Measurements from ENCODE around the gene APOL2.
"Not testable (repeated sequence)": the region's sequence is repeated elsewhere in the genome, so short reads cannot be mapped to it uniquely, and the experiment has no call there.

Gene APOL2, protein sequence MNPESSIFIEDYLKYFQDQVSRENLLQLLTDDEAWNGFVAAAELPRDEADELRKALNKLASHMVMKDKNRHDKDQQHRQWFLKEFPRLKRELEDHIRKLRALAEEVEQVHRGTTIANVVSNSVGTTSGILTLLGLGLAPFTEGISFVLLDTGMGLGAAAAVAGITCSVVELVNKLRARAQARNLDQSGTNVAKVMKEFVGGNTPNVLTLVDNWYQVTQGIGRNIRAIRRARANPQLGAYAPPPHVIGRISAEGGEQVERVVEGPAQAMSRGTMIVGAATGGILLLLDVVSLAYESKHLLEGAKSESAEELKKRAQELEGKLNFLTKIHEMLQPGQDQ

DNA sequence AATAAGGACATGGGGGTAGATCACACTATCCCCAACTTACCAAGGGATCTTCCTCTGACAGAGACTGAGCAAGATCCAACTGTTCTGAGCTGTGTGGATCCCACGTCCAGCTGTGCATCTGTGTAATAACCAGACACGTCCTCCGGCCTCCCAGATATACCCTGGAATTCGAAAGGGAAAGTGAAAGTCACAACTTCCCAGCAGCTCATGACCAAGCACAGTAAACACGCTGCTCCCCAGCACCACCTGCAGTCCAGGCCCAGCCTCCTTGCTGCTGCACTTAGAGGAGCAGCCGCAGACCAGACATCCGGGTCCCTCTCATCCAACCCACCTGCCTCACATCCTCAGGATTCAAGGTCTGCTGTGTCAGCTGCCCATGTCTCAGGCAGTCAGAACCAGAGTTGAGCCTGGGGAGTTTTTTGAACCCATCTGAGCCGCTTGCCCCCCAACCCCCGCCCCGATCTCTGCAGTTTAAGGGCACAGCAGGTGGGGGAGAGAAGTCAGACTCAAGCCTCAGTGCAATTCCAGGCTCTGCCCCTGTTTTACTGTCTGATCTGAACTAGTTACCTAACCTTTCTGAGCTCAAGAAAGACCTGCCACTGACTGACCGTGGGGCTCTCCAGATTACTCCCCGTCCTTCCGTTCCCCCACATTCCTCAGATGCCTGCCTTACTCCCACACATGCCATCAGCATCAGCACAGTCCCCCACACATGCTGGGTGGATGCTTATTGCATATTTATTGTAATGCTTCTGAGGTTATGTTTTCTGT, at the start of gene APOL2:
TSS of gene APOL2 (minus strand) at position 127 of the 771 bp plus-strand sequence. CDS start 6,365 bp downstream, outside the sequence.
- DNase-seq (ENCODE audit: low spot score) = peak; percentile 96

DNA sequence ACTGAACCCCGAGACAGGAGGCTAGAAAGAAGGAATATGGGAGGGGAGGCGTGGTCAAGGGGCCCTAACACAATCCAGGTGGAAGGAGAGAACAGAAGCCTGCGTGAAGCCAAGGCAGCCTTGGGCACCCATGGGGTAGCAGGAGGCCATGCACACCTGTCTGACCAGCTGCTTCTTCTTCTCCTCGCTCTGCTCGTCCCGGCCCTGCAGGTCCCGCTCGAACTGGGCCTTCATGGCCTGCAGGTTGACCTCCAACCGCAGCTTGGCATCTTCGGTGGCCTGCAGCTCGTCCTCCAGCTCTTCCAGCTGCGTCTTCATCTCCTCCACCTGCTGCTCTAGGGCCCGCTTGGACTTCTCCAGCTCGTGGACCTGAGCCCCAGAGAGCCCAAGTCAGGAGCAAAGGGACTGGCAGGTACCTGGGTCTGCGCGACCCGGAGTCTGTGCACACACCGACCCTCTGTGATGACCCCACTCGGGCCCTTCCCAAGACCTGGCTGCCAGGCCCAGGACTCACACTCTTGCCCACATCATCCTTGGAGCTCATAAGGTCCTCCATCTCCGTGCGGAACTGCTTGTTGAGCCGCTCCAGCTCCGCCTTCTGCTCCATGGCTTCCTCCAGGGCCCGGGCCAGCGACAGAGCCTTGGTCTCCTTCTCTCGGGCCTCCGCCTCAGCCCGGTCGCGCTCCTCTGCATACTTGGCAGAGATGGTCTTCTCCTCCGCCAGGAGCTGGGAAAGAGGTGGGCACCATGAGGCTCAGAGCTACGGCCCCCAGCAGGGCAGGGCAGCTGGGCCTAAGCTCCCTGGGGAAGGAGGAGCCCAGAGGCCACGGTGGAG, 49.5 kb upstream of the APOL2 start:
- DNase-seq (ENCODE audit: low spot score) = no peak

DNA sequence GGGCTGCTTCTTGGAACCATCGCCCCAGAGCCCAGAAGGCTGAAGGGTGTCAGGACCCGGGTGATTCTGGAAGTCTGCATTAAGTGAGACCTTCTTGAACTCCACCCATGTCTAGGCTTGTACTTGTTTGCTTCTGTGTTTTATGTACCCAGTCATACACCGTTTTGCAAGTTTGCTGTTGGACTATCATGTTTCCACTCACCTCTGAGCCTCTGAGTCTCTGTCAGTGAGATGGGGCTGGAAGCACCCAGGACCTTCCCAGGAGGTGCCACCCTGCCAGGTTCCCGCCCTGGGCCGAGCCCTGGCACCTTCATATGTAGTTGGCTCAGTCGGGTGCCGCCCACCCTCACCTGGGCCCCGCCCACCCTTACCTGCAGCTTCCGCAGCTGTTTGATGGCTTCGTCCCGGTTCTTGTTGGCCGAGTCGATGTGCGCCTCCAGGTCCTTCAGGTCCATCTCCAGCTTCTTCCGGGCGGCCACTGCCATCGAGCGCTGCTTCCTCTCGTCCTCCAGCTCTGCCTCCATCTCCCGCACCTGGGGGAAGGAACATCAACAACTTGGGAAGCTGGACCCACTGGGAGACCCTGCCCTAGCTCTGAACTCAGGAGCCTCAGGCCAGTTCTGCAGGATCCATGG, 48.7 kb upstream of the APOL2 start:
- no peak for DNase-seq (ENCODE audit: low spot score)

DNA sequence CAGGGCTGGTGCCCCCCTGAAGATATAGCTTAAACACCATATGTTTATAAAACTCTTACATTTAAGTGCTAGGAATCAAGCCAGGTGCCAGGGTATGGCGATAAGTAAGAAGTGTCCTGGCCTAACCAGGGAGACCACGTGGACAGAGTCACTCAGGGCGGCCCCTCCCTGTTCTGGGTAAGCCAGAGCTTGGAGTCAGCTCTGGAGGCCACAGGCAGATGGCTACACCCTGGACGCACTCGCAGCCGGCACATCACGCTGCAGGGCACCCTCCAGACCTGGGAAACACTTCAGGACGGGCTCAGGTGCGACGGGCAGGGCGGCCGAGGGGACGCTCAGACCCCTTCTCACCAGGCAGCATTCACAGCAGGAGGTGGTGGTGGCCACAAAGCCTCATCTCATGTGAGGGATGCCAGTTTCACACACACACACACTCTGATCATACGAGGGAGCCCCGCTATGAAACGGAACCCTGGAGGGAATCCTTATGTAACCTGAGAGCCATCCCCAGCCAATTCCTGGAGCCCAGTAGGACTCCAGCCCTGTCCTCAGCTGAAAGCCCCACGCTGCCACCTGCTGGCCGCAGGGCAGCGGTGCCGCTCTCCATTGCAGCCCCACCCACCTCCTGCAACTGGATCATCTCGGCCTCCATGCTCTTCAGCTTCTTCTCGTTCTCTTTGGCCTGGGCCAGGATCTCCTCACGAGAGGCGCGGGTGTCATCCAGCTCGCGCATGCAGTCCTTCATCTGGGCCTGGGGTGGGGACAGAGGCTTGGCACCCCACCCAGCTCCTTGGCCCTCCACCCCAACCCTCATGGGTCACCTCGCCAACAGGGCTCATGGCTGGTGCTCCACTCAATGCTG, 47.0 kb upstream of the APOL2 start:
- DNase-seq (ENCODE audit: low spot score) = peak; percentile 86

DNA sequence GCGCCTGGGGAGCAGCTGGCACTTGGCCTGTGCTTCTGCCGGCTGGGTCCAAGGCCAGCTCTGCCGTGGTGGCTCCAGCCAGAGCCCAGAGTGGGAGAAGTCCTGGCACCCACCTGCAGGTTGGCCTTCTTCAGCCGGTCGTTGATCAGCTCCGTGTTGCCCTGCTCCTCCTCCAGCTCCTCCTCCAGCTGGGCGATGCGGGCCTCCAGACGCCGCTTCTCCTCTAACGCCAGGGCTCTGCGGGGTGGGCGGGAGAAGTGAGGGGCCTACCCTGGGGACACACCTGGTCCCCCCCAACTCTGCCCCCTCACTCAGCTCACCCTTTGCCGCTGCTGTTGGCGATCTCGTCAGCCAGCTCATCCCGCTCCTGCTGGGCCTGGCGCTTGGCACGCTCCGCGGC, 46.2 kb upstream of the APOL2 start:
- DNase-seq (ENCODE audit: low spot score) = no peak

DNA sequence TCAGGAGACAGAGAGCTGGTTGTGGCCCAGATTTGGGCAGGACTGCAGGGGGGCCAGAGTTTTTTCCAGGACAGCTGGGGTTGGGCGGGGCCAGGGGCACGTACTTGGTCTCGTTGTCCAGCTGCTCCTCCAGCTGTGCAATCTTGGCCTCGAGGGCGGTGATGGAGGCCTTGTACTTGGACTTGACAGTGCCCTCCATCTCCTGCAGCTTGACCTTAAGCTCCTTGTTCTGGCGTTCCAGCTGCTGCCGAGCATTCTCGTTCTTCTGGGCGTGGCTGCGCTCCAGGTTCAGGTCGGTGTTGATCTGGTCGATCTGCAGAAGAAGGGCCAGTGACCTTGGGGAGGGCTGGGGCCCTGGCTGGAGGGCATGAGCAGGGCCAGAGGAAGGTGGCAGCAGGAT, 45.7 kb upstream of the APOL2 start:
- no peak for DNase-seq (ENCODE audit: low spot score)

DNA sequence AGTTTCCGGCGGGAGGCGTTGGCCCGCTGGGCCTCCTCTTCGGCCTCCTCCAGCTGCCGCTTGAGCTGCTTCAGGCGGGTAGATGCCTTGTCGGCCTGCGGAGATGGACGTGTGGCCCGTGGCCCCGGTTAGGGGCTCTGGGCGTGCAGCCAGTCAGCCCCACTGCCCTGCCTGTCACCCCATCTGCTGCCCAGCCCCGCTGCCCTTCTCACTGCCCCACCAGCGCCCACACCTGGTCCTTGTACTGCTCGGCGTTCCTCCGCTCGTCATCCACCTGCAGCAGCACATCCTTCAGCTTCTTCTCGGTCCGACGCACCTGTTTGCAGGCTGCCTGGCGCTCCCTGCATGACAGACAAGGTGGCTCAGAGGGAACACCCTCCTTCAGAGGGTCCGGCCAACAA, 44.8 kb upstream of the APOL2 start:
- DNase-seq (ENCODE audit: low spot score) = no peak

DNA sequence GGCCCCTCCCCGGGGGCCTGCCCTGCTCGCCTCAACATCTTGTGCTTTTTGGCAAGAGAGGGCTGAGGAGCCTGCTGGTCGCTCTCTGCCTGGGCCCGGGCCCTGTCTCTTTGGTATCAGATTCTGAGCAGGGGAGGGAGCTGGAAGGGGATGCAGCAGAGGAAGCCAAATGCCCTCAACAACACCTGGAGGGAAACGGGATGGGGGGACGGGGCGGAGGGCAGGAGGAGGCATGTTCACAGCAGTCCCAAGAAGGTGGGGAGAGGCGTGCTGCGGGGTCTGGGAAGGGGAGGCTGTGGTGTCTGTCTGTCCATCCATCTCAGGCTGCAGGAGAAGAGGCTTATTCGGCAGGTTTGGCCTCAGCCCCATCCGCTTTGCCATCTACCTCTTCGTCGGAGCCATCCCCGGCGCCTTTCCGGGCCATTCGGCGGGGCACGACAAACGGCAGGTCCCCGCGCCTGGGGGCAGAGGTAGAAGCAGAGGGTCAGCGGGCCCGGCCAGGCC, 43.1 kb upstream of the APOL2 start:
- no peak for DNase-seq (ENCODE audit: low spot score)

DNA sequence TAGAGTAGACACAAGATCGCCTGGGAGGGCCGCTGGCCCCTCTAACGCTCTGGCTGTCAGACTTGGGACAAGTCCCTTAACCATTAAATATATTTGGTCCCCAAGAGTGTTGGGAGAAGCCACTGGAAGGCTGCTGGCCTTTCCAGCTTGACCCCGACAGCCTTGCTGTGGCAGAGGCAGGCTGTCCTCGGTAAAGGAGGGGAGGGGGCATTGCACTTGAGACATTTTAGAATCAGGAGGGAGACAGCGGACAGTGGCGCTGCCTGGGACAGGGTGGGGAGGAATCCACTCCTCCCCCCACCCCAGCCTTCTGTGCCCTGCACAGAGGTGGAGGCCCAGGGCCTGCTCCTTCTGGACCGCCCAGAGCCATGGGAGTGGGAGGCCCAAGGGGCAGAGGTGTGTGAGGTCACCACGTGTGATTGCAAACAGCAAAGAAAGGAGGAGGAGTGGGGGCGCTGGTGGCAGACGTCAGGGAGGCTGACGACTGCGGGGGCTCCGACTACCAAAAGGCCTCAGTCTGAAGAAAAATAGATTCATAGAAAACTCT, 42.5 kb upstream of the APOL2 start:
- no peak for DNase-seq (ENCODE audit: low spot score)

DNA sequence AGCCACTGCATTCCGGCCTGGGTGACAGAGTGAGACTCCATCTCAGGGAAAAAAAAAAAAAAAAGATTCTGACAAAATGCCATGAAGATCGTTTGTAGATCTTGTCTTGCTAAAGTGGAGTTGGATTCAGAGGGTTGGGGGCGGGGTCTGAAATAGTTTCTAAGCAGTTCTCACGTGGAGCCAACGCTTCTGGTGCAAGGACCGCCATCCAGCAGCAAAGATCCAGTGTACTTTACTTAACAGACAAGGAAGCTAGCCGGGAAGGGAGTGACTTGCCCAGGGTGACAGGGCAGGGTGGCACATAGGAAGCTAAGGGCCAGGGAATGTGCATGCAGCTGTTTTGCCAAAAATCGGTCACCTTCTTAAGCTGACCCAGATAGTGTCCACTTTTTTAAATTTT, 41.1 kb upstream of the APOL2 start:
- no peak for DNase-seq (ENCODE audit: low spot score)

DNA sequence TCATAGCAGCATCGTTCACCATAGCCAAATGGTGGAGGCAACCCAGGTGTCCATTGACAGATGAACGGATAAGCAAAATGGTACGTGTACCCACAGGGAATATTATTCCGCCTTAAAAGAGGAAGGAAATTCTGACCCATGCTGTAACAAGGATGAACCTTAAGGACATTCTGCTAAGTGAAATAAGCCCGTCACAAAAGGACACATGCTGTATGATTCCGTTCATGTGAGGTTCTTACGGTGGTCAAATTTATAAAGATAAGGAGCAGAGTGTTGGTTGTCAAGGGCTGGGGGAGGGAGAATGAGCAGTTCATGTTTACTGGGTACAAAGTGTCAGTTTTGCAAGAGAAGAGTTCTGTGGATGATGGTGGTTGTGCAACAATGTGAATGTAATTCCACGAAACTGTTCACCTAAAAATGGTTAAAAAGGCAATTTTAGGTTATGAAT, 39.9 kb upstream of the APOL2 start:
- no peak for DNase-seq (ENCODE audit: low spot score)

DNA sequence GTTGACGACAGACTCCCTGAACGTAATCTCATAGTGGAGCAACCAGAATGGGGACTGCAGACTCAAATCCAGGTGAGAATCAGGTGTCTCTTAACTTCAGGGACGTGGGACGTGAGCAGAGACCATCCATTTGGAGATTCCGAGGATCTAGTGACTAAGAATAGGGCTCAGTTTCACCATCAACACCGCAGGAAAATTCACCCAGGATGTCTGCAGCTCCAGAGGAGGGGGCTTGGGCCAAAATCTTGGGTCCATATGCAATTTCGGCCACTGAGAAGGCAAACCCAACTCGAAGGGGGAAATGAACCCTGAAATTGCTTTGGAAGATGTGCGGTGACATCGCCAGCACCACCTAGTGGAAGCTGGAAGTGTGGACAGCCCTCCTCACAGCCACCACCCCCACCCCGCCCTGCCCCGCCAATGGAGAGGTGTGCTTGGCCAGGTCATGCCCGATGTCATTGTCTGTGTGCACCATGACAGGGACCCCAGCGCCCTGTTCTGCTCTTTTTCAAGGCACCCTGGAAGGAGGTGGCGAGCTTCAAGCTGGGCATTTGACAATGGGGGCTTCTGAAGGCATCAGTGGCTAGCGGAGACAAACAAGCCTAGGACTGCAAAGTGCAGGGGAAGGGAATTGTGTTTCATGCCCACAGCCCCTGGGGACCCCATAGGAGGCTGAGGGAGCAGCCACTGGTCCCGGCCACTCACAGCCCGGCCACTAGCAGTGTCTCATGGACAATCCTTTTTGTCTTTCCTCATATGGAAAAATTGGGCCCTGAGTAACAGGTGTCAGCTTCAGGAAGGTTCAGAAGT, 38.4 kb upstream of the APOL2 start:
- peak; percentile 50 for DNase-seq (ENCODE audit: low spot score)

DNA sequence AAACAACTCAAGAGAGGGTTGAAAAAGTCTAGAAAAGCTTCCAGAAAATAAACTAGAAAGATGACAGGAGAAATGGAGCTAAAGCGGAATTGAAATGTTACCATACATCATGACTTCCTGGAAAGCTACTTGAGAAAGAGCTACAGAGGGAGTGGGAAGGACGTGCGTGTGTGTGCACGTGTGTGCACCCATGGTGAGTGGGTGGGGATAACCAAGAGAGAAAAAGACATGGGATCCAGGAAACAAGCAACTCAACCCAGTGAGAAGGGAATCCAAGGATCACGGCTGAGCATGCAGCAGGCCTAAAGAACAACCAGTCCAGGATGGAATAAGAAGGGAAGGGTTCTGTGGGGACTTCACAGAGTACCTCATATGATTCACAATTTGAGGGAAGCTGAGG, 35.2 kb upstream of the APOL2 start:
- DNase-seq (ENCODE audit: low spot score) = no peak

DNA sequence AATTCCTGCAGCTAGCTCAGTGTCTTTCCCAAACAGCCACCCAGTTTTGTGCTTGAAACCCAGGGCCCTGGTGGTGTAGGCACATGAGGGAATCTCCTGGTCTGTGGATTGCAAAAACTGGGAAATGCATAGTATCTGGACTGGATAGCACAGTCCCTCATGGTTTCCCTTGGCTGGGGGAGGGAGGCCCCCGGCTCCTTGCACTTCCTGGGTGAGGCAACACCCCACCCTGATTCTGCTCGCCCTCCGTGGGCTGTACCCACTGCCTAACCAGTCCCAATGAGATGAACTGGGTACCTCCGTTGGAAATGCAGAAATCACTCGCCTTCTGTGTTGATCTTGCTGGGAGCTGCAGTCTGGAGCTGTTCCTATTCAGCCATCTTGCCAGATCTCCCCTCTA, 32.6 kb upstream of the APOL2 start:
- not testable (repeated sequence) for DNase-seq (ENCODE audit: low spot score)

DNA sequence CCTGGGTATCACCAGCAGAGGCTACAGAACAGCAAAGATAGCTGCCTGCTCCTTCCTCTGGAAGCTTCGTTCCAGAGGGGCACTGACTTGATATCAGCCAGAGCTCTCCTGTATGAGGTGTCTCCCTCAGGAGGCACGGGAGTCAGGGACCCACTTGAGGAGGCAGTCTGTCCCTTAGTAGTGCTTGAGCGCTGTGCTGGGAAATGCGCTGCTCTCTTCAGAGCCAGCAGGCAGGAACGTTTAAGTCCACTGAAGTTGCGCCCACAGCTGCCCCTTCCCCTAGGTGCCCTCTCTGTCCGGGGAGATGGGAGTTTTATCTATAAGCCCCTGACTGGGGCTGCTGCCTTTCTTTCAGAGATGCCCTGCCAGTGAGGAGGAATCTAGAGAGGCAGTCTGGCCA, 31.9 kb upstream of the APOL2 start:
- DNase-seq (ENCODE audit: low spot score) = not testable (repeated sequence)

DNA sequence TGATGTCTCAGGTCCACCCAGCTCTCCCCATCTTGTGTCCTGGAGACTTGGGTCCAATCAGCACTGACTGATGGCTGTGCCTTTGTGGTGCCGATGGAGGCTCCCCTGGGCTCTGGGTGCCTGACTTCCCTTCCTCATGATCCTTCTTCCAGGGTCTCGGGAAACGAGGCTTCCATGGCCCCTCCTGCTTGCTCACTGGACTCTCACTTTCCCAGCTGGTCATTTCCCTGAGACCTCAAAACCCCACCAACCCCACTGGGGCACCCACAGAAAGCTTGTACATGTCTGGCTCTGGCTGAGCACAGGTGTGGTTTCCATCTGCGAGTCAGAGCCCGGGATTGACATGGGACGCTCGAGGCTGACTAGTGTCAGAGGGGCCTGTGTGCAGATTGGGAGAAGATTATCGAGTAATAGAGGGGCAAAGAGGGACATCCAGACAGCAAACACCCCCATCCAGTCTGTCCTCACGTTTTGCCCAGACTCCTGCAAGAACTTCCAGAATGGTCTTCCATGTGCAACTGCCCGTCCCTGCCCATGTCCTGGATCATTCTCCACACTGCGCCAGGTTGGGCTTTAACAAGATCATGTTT, 28.7 kb upstream of the APOL2 start:
- DNase-seq (ENCODE audit: low spot score) = no peak

DNA sequence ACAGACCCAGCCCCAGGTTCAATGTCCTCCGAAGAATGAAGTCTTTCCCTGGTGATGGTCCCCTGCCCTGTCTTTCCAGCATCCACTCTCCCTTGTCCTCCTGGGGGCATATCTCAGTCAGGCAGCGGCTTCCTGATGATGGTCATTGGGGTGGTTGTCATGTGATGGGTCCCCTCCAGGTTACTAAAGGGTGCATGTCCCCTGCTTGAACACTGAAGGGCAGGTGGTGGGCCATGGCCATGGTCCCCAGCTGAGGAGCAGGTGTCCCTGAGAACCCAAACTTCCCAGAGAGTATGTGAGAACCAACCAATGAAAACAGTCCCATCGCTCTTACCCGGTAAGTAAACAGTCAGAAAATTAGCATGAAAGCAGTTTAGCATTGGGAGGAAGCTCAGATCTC, 27.7 kb upstream of the APOL2 start:
- DNase-seq (ENCODE audit: low spot score) = no peak

DNA sequence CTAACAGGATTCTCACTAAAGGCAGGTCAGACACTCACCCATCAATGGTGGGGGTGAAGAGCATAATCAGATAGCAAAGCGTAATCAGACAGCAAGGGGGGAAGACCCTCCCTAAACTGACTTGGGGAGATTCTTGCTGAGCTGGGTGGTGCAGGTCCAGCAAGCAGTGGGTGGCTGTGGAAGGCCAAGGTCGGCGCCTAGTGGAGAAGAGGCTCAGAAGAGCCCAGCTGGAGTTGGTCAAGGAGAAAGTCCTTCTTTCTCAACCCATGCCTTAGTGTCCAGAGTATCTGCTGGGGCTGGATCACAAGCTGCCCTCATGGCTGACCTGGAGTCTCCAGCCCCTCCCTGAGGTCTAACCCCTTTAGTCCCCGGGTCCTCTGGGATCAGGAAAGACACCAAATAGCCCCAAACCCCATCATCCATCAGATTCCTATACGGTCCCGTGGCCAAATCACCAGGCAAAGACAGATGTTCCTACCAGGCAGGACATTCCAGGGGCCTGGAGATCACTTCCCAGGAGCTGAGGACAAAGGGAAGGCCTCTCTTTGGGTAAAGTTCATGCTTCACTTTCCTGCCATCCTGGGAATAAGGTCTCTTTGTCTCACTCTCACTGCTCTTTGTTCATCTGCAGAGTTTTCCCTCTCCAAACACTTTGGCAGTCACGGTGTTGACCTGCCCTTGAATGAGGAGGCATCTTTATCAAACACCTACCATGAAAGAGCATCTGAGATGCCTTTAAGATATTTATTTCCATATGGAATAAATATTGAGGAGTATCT, 24.7 kb upstream of the APOL2 start:
- not testable (repeated sequence) for DNase-seq (ENCODE audit: low spot score)

All from COLO829 (cell line).